Islet precursor cell (in vitro differentiated cells): ENCODE data around the gene CBX5.

Experiments used
- DNase-seq: peaks from one replicate; pipeline ENCODE4 v3.0.0-alpha.2; 2018

The CBX5 gene

DNA sequence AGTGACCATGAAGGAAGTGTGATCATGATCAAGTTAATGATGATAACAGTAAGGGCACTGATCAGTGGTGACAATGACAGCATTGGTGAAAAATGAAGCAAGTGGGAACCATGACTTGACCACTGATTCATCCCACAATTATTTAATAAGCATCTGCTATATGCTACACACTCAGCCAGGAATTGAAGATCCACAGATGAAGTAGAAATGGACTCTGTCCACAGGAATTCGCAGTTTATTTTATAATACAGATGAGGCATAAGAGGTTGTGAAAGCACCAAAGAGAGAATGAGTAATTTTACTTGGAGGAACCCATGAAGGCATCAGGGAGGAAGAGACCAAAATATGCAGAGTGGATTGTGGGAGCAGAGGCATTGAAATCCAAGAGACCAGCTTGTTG is 57.3 kb downstream of the CBX5 start:
- DNase-seq, result no peak

DNA sequence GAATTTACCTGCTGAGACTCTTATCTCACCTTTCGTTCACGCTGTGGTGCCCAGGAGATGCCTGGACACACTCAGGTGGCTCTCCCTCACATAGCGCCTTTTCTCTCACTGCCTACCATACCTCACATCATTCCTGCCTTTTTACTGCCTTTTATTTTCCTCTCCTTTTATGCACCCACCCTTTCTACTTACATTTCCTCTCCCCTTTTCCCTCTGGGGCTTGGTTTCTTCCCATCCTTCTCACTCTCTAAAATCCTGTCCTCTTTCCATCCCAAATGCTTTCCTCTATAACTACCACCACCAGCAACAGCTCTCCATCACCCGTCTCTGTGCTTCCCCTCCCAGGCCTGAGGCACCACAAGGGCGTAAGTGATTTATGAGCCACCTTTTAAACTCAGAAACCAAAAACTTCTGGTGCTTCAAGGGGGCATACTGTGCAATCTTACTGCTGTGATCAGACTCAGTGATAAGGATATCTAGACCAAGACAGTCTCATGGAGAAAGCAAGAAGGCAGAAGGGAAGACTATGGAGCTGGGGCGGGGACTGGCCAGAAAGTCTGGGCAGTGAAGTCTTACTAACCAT is 58.4 kb downstream of the CBX5 start:
- DNase-seq, result peak; percentile 65

DNA sequence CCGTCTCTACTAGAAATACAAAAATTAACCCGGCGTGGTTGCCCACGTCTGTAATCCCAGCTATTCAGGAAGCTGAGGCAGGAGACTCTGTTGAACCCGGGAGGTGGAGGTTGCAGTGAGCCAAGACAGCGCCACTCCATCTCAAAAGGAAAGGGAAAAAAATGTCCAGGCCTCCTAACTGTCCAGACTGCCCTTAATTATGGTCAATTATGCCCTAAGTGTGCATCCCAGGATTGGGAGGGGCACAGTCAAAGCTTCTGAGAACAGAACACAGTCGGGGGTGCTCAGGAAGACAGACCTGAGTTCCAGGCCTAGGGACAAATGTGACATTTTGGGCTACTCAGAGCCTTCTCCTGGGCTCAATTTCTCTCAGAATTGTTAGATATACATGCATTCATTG is 59.4 kb downstream of the CBX5 start:
- DNase-seq, result peak; percentile 83

DNA sequence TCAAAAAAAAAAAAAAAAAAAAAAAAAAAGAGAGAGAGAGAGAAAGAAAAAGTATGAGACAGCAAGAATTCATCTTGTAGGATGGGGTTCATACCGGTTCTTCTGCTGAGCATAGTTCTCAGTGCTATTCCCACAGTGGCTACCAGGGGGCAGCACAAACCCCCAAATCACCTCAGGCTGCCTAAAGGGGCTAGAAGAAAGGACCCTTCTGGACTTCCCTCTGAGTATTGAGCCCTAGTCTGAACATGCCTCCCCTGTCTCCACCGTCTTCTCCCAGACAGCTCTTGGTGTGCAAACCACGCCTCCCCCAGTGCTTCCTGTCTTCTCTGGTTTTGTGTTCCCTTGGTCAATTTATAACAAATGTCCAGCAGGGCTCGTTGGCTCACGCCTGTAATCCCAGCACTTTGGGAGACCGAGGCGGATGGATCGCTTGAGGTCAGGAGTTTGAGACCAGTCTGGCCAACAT is 59.8 kb downstream of the CBX5 start:
- DNase-seq, result peak; percentile 96

DNA sequence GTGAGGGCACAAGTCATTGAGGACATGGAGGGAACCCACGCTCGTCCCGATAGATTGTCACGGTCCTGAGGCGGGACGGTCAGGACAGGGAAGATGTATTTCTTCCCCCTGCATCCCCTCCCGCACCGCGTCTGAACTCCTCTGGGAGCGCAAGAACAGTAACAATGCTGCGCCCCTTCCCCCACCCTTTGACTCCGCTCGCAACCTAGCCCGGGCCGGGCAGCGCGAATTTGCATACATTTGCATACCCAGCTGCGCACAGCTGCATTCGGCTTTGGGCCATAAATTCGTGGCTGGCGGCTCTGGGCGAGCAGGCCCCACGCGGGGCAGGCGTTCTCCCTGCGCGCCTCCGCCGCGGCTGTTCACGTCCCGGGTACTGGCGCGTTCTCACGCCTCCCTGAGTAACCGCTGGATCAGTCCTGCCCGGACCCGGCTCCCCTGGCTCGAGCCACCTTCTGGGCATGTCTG is 62.1 kb downstream of the CBX5 start:
- DNase-seq, result peak; percentile 82

DNA sequence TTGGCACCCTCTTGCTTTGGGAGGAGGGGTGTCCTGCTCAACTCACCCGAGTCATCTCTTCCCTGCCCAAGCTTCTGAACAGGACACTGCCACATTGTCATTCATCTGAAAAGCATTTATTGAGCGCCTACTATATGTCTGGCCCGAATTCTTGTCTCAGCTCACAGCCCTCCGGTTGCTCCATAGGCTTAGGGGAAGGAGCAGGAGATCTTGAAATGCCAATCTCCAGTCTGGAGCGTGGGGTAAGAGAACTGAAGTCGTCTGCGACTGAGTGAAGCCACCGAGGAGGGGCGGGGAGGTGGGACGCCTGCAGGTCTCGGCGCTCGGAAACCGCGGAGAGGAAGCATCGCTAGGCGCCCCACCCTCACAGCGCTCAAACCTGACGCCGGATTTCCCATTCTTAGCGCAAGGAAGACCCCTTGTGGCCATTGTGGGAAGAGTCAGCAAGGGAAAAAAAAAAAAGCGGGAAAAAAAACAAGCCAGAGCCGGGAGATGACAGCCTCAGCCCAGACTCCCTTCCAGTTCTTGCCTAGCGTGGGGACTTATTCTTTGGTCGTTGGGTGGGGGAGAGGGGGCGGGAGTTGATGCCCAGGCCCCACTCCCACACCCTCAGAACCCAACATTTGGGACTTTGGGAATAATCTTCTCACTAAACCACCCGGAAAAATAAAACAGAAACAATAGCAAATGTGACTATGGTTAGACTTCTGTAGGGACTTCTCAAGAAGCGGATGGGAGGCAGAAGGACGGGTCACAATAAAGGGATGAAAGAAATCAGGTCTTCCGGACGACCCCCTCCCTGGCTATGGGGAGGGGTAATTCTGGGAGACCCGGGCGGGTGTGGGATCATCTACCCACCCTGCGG is 62.9 kb downstream of the CBX5 start:
- DNase-seq, result peak; percentile 96

DNA sequence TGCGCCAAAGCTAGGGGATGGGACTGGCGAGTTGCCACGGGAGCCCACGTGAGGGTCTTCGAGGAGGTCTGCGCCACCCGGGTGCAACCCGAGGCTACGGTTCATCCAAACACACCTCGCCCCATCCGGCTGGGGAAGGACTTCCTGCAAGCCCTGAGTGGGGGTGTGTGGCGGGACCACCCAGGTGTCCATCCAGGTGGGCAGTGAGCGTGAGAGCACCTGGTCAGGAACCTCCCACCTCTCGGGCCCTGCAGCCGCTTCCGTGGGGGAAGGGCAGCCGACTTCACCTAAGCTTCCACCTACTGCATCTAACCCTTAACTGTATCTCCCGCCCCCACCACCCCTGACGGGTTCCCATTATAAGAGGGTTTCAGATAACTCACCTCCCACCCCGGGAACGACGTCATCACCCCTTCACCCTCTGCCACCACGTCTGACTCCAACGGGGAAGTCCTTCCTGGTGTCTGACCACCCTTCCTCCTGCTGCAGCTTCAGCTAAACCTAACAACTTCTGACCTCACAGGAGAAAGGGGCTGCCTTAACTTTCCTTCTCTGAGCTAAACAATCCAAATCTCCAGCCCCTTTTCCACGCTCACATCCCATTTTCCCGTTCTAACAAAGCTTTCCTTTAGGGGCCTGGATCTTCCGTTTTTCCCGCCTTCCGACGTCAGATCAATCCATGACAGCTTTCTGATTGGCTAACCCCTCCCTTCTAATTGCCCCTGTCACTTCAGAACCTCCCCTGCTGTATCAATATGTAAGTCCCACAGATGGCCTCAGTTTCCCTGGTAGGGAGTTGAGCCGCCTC is 63.7 kb downstream of the CBX5 start:
- DNase-seq, result no peak

DNA sequence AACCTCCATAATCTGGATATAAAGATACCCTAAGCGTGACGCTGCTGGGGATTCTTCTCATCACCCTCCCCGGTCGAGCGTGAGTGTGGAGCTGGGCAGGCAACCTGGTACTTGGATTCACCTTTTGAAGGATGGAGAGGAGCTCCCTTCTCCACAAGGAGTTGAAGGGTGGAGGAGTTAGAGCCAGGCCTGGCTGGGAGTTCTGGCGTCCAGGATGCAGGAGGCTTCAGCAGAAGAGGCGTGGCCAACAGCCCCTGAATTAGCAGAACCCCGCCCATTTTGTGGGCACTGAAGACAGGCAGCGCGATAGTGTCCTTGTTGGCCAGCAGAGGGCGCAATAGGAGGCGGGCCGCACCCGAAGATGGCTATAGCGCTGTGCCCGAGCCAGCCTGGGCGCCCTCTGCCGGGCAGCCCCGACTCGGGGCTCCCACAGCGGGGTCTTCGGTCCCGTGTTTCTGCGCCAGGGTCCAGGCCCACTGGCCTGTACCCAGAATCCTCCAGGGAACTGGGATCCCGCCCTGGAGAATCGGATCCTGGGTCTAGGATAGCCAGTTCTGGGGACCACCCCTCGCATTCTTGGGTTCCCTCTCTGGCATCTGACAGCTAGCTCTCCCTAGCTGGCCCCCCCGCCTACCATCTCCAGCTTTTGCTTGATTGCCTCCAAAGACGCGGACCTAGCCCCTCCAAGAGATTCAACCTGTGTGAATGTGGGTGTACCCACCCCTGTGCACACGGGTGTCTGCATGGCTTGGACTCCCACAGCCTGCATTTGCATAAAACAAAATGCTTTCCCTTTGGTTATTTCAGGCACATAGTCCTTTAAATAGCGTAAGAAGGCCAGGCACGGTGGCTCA is 65.1 kb downstream of the CBX5 start:
- peak; percentile 96 for DNase-seq

DNA sequence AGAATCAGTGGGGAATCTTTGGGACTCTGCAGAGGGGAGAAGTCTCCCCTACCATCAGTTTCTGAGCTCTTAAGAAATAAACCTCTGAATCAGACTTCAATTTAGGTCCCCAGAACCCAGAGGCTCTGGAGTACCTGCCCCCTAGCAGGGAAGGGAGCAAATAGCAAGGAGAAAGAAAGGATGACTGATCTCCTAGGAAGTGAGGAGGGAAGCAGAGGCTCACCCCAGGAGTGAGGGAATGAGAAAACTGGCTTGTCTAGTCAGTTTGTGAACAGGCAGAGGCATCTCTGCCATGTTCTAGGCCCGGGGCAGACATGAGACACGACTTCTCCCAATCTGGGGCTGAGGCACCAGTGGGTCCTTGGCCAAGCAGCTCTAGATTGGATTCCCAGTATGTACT is 66.8 kb downstream of the CBX5 start:
- DNase-seq, result no peak

DNA sequence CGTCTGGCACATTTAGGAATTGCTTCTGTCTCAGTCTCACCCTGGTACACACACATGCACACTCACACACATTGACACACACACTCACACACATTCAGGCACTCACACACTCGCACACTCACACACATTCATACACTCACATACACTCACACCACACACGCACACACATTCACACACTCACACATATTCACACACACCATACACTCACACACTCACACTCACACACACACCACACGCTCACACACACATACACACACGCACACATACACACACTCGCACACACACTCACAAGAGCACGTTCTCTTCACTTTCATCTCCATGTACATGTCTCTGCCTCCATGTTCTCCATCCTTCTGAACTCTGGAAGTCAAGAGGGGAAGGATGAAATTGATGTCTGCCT is 68.0 kb downstream of the CBX5 start:
- no peak for DNase-seq

DNA sequence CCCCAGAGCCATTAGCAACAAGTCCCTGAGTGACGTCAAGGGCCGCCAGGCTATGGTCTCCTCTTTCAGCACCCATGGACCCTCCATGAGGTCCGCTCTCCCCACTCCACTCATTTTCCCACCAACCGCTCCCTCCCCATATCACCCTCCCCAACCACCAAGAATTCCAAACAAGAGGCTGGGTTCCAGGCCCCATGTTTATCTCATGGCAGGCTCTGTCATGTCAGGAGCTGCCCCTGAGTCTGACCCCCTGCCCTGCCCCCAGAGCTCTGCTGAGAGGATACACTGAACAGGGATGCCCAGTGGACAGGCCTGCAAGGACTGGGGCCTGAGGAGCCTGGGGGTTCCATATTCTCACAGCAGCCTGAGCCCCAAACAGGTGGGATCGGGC is 69.5 kb downstream of the CBX5 start:
- no peak for DNase-seq

DNA sequence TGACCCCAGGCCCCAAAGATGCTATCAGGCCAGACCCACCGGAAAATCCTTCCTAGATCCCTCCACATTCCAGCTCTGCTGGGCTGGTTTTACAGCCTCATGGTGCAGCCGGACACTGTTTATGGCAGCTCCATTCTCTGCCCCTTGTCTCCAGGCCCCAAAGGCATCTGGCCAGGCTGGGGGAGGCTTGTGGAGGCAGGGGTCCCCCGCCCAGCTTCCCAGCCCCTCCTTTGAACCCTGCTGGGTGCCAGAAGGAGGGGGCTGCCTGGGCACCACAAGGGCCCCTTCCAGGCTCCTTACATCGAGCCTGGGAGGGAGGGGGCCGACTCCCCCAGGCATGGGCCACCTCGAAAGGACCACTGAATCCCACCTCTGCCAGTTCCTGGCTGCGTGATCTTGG is 71.3 kb downstream of the CBX5 start:
- no peak for DNase-seq

DNA sequence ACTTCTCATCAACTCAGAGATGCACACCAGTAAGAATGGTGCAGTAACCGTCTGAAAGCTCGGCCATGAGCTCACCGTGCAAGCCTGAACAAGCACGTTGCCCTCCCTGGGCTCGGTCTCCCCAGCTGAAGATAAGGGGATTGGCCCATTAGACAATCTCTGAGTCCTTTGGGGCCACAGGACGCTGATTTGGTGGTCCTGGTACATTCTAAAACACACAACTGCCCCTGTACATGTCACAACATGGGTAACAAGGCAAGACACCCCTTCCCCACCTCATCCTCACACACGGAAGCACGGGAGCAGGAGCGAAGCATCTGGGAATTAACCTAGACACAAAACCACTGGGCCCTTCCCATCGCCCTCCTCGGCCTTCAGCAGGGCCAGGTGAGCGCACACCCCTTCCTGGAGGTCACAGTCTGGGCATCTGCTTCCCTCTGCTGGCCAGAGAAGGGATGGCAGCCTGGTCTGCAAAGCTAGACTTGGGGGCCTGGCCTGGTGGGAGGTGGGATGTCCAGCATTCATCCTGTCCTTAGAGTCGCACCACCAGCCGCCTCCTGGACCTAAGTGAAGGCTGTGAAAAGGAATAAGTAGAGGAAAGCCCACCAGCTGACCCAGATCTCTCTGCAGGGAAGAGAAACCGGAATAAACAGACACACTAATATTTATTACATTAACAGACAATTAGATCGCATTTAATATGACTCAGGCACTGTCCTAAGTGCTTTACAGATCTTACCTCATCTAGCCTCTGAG is 72.2 kb downstream of the CBX5 start:
- peak; percentile 95 for DNase-seq

DNA sequence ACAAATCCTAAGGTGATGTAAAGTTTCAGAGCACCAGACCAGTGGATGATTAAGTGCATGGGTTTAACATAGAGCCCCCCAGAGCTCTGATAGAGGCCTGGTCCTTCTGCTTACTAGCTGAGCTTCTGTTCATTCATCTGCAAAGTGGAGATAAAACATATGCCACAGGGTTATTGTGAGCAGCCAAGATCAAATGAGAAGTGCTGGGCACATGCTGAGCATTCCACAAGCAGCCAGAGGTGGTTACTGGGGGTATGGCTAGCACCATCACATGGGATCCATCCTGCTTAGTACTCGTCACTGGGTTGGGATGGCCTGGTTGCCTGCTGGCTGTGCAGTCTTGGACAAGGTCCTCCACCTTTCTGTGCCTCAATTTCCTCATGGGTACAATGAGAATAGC is 73.1 kb downstream of the CBX5 start:
- DNase-seq, result no peak

DNA sequence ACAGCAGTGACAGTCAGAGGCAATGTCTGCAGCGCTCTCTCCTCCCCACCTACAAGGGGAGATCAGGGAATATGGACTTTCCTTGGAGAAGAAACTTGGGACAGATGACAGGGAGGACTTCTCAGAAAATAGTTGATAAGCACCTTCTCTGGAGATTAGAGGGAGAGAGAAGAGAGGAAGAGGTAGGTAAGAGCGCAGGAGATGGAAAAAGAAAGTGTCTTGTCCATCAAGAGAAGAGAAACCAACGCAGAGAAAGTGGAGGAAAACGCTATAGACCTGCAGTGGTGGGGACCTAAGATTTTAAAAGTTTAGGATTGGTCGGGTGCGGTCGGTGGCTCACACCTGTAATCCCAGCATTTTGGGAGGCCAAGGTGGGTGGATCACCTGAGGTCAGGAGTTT is 75.6 kb downstream of the CBX5 start:
- DNase-seq, result no peak

DNA sequence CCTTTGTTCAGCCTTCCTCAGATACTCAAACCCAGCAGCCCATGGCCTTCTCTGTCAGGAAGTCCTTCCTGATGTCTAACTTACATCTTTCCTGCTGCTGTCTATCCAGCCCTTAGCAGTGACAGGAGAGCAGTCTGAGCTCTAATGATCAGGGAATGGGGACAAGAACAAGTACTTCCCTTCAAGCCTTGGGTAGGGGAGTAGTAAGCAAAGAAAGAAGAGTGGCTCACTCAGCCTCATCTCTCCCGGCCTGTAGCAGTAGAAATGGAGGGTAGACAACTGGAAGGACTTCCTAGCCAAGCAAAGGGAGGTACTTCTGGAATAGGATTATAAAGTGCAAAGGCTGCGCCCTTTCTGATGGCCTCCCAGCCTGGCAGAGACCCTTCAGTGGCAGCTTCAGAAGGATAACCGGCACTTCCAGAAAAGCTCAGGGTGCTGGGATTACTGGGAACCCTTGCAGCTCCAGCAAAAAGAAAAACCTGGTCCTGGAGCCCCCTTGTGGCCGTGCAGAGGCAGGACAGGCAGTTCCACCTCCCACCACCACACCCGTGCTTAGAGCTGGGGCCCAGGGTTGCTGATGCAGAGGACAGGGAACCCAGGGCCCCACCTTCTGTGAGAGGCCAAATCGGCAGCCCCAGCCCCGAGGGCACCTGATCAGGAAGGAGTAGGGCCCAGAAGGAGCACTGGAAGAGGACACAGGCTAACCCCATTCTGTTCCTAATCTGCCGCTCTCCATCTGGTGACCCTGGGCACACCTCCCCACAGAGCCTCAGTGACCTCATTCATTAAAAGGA is 78.7 kb downstream of the CBX5 start:
- peak; percentile 94 for DNase-seq

DNA sequence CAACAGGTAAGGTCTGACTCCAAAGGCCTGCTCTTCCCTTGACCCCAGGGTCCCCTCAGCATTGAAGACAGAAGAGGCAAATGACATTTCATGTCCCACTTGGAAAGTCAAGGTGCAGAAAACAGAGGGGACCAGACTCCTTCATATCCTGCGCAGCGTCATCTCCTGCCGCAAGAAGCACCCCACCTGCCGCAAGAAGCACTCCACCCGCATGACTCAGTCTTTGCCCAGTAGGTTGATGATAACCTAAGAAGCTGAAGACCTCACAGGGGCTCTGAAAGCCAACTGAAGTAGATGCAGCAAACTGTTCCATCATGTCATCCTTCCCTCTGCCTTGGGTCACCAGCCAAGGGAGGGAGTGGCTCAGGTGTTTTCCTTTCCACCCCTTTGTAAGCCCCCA is 79.5 kb downstream of the CBX5 start:
- no peak for DNase-seq

DNA sequence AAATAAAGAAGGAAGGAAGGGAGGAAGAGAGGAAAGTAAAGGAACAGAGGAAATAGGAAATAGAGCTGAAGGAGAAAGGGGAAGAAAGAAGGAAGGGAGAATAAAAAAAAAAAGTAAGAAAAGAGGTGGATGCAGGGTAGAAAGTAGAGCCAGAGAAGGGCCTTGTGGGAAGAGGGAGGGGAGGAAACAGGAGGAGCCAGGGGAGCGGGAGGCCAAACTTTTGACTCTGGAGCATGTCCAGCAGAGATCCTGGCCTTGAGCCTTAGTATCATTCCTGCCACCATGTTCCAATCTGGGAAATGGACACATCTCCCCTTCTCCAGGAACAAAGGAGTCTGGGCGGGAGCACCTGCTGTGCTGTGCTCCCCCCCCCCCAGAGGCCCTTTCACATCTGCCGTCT is 80.0 kb downstream of the CBX5 start:
- DNase-seq, result no peak

DNA sequence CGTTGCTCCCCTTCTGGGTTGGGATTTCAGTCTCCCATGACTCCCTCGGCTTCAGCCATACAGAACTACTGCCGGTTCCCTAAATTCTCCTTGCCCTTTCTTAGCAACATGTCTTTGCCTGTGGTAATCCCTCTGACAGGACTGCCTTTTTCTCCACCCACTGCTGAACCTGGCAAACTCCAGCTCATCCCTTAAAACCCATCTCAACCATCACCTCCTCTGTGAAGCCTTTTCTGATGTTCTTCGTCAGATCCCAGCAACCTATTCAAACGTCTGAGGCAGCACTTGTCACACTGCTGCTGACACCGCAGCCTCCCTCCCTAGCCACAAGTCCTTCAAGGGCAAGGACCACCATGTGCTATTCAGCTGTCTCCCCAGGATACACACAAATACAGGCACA is 80.9 kb downstream of the CBX5 start:
- DNase-seq, result no peak

DNA sequence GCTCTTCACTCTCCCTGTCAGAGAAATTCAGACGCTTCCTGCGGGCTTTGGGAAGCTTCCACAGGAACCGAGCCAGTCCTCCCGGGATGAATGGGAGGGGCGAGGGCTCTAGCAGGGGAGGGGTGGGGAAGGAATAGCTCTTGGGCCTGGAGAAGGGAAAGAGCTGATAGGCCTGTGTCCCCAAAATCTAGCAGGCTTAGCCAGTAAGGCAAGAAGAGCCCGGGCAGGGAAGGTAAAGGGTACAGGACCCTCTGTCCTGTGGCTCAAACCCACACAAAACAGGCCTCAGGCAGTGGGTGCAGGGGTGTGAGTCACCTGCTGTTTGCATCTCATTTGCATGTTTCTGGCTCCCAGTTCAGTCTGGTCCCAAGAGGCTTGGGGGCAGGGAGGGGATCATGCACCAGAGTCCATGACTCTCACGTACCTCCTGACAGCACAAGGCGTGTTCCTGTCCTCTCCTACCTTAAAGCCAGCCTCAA is 82.5 kb downstream of the CBX5 start:
- peak; percentile 74 for DNase-seq

DNA sequence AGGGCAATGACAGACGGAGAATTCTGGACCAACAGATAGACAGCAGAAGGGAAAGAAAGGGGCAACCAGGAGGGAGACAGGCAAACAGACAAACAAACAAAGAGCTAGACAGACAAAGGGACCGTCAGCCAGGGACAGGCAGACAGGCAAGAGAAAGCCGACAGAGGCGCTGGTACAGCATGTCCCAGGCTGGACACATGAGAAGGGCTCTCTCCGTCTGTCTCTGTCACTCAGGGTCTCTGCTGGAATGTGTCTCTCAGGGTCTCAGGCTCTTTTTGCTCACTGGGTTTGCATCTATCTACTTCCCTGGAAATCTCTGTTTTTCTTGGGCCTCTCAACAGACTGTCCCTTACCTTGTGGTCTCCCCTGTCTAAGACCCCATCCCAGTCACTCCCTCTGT is 82.9 kb downstream of the CBX5 start:
- peak; percentile 70 for DNase-seq
